Ovary (tissue), 9 donors: Measurements from ENCODE around the gene RSU1. TPM values are rescaled to one million over a fixed set of nuclear protein-coding genes. Genes with fewer than 3 reads are reported as not detected.
A peak's percentile ranks its signal among the peaks of the same experiment; 100 is the strongest.

Experiments used
- DNase-seq, 5 donors: peaks; one replicate each; pipeline ENCODE4 v3.0.0-alpha.2; 2019 to 2020
- H3K27ac ChIP-seq, 2 donors: fragments of 200-600 bp; one replicate each; pipeline versions ENCODE4 v1.5.1 to v1.8.0; 2019 to 2022
- H3K27me3 ChIP-seq: fragments of 200-600 bp; one replicate; pipeline ENCODE4 v1.8.0; 2022
- H3K36me3 ChIP-seq: fragments of 200-600 bp; sonication (generic); one replicate; pipeline ENCODE4 v1.5.1; 2019
- H3K4me1 ChIP-seq: one replicate; pipeline ENCODE4 v1.8.1; 2013; ENCODE audit warnings: mild to moderate bottlenecking, moderate library complexity; ENCODE audit not compliant: insufficient read depth
- H3K4me3 ChIP-seq: fragments of 200-600 bp; sonication (generic); one replicate; pipeline ENCODE4 v1.5.1; 2017
- H3K9me3 ChIP-seq, 2 donors: fragments of 200-600 bp in 1 of 2; sonication (generic) in 1 of 2; one replicate each; pipeline versions ENCODE4 v1.5.1 to v1.8.1; 2013 to 2019; ENCODE audit warnings: mild to moderate bottlenecking in 1 of 2, moderate library complexity in 1 of 2
- EP300 ChIP-seq: sonication (generic); formaldehyde crosslinking; IDR thresholded peaks from one replicate; pipeline ENCODE4 v1.6.1; 2017; ENCODE audit warnings: antibody characterized with exemption
- POLR2A ChIP-seq: fragments of 450-650 bp; IDR thresholded peaks from one replicate; pipeline ENCODE4 v1.6.1; 2017; ENCODE audit warnings: antibody characterized with exemption, mild to moderate bottlenecking, moderate library complexity
- WGBS, 3 donors: extraction: QIAGEN DNeasy Blood & Tissue Kit in 1 of 3; methylation state at CpG; one replicate each; pipeline versions ENCODE4 v1.1.5 to v1.1.7; 2013 to 2017; 5-methylcytosine and 5-hydroxymethylcytosine counted together
- intact Hi-C, 4 donors: fragments of 100-400 bp; cut with DNase I; formaldehyde crosslinking; loops; one replicate each; pipeline versions ENCODE4 v1.11.0 to v1.15.1; 2022 to 2023
- polyA plus RNA-seq, 2 donors: library from polyadenylated mRNA; stranded (reverse); fragments of 200-250 nt in 1 of 2; fragments of 350-450 nt in 1 of 2; fragmentation: Illumina TruSeq in 1 of 2; extraction: RNeasy Lipid Tissue Mini Kit (QIAGEN cat#74804) in 1 of 2; gene quantifications; one replicate each; pipeline ENCODE4 v1.2.3, GENCODE V29; 2013 to 2014
- total RNA-seq, 7 donors: library from RNA; depleted of rRNA in 2 of 7; stranded (reverse); fragments of >200 nt in 2 of 7; fragmentation: NEBNext Ultra II Directional in 3 of 7; extraction: Animal tissue kit (Norgen Biotek cat#: 25700) in 3 of 7; gene quantifications; one replicate each; pipeline versions ENCODE4 v1.1.0 to v1.2.4, GENCODE V29; 2016 to 2023
- TF ChIP-seq, protein P1 (sequence below), 3 donors: fragments of 450-650 bp in 2 of 3; fragments of 200-600 bp in 1 of 3; IDR thresholded peaks; one replicate each; pipeline versions ENCODE4 v1.5.1 to v1.8.0; 2016 to 2022; ENCODE audit warnings: antibody characterized with exemption in 3 of 3, mild to moderate bottlenecking in 1 of 3
- donor health status: DM: no; HTN: no; CAD: no; lungs with moderate emphysema.
- donor health status: DM: no; HTN: no; CAD: no.
- donor health status: Bipolar disorder and iron deficiency.
- donor health status: DM: yes; HTN: yes; CAD: no.
- donor health status: DM: no; HTN: no; CAD: no.
- donor health status: DM: yes; HTN: yes; CAD: no.

Gene RSU1
- total and polyA plus RNA-seq, 9 donors = 30.1 to 184 (median 70.3) TPM

DNA sequence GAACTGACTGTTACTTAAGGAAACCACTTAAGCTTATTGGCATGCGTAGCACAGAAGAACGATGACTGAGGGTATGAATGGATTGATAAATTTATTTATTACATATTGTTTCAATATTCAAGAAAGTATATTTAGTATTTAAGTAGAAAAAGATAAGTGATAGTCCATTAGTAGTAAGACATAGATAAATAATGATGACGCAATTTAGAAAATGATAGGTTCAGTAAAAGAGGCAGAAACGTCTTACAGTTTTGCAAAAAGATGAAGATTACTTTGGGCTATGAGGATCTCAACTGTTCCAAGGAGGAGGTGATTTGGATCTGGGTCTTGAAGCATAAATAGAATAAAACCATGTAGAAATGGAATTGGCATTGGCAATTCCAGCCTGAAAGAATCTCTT lies 36.6 kb upstream of the RSU1 start:
- Histone ChIP-seq H3K9me3 (no peaks in the 10 kb centered on the region), H3K36me3 (no peaks in the 10 kb centered on the region), H3K4me1 (no peaks in the 10 kb centered on the region), H3K27me3 (no peaks in the 10 kb centered on the region), H3K4me3 (no peak overlapping the region), H3K27ac (no peak overlapping the region)
- TF ChIP-seq, protein P1, sequence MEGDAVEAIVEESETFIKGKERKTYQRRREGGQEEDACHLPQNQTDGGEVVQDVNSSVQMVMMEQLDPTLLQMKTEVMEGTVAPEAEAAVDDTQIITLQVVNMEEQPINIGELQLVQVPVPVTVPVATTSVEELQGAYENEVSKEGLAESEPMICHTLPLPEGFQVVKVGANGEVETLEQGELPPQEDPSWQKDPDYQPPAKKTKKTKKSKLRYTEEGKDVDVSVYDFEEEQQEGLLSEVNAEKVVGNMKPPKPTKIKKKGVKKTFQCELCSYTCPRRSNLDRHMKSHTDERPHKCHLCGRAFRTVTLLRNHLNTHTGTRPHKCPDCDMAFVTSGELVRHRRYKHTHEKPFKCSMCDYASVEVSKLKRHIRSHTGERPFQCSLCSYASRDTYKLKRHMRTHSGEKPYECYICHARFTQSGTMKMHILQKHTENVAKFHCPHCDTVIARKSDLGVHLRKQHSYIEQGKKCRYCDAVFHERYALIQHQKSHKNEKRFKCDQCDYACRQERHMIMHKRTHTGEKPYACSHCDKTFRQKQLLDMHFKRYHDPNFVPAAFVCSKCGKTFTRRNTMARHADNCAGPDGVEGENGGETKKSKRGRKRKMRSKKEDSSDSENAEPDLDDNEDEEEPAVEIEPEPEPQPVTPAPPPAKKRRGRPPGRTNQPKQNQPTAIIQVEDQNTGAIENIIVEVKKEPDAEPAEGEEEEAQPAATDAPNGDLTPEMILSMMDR (IDR thresholded peaks at IDR 0.05) = no peak
- TF ChIP-seq POLR2A (no peak), EP300 (no peak)
- 92 to 94% (median 93%) methylated on average over 4 of the region's 4 CpGs for WGBS, 3 donors
- intact Hi-C loops = no loop called here
- no peak for DNase-seq

GRCh38 chr10:16853201-16853600 lies 36.0 kb upstream of the RSU1 start:
- no peak for TF ChIP-seq EP300
- TF ChIP-seq POLR2A = no peak
- TF ChIP-seq, protein P1 (IDR thresholded peaks at IDR 0.05) = no peak
- Histone ChIP-seq H3K27ac (peak overlapping the region in 1 of 2 donors; percentile 58), H3K27me3 (no peaks in the 10 kb centered on the region), H3K9me3 (no peaks in the 10 kb centered on the region), H3K4me1 (no peaks in the 10 kb centered on the region), H3K4me3 (no peak overlapping the region), H3K36me3 (no peaks in the 10 kb centered on the region)
- intact Hi-C loops = no loop called here
- 36 to 49% (median 37%) methylated on average over 4 of the region's 4 CpGs for WGBS, 3 donors
- no peak for DNase-seq

DNA sequence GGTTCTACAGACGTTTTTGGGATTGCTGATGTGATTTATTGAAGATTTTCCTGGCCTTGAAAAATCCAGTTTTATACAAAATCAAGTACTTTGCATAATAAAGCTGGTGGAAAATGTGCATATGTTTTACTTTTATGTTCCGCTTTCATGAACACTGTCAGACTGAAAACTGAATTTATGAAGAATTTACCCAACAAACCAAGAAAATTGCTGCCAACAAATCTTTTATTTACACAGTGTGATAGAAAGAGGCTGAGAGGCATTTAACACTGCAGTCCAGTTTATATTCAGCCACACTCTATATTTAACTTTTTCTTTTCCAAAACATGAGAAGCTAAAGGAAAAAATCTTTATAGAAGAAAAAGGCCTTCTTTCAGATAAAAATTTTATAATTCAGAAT lies 35.4 kb upstream of the RSU1 start:
- TF ChIP-seq, protein P1 (IDR thresholded peaks at IDR 0.05) = no peak
- TF ChIP-seq POLR2A (no peak), EP300 (no peak)
- Histone ChIP-seq H3K4me1 (no peaks in the 10 kb centered on the region), H3K4me3 (no peak overlapping the region), H3K36me3 (no peaks in the 10 kb centered on the region), H3K27me3 (no peaks in the 10 kb centered on the region), H3K27ac (peak overlapping the region in 1 of 2 donors; percentile 58), H3K9me3 (no peaks in the 10 kb centered on the region)
- no peak for DNase-seq
- intact Hi-C loops = no loop called here
- whole genome bisulfite sequencing, 3 donors = 8 to 28% (median 21%) methylated on average over 2 of the region's 2 CpGs

GRCh38 chr10:16848562-16849154 lies 31.4 kb upstream of the RSU1 start:
- peaks cover 3% of the 10 kb centered on the region for H3K4me1 ChIP-seq

More at GRCh38 chr10:16848562-16849154, 31.4 kb upstream of the RSU1 start:
- no peaks in the 10 kb centered on the region for H3K27me3 ChIP-seq
- H3K9me3 ChIP-seq = no peaks in the 10 kb centered on the region
- no peak for TF ChIP-seq POLR2A
- no peak for TF ChIP-seq EP300
- TF ChIP-seq, protein P1 (IDR thresholded peaks at IDR 0.05) = no peak
- DNase-seq = no peak
- WGBS, 3 donors = 71 to 88% (median 80%) methylated on average over 10 of the region's 10 CpGs
- intact Hi-C loops = loop anchor here in 2 of 4 donors (5.0 to 10.0 kb wide), 2 partner anchors 409 to 586 kb away; no protein-coding TSS in a partner anchor
- H3K4me3 ChIP-seq = no peak overlapping the region
- no peaks in the 10 kb centered on the region for H3K36me3 ChIP-seq
- no peak overlapping the region for H3K27ac ChIP-seq
